Subcutaneous adipose tissue (tissue), 4 donors: ENCODE results near the gene CCN5. TPM values are rescaled to one million over a fixed set of nuclear protein-coding genes. Genes with fewer than 3 reads are reported as not detected.

Experiments used
- CTCF ChIP-seq: fragments of 450-650 bp; IDR thresholded peaks from one replicate; pipeline ENCODE4 v1.5.1; 2016; ENCODE audit warnings: low read depth, mild to moderate bottlenecking, control low read depth, antibody characterized with exemption, moderate library complexity
- total RNA-seq, 4 donors: library from RNA; depleted of rRNA; stranded (reverse); fragments of >200 nt; gene quantifications; one replicate each; pipeline ENCODE4 v1.1.0, GENCODE V29; 2016

CCN5 gene
- total RNA-seq, 4 donors from 2014 or later = 153 to 1,717 (median 223) TPM

GRCh38 chr20:44736170-44737021 is 21.2 kb downstream of the CCN5 start:
- no peak for TF ChIP-seq CTCF

GRCh38 chr20:44737116-44737515 is 21.9 kb downstream of the CCN5 start:
- TF ChIP-seq CTCF = no peak

- no peak for TF ChIP-seq CTCF
These were observed 23.8 kb downstream of the CCN5 start for GRCh38 chr20:44738813-44739477.

GRCh38 chr20:44739942-44740341 is 24.8 kb downstream of the CCN5 start:
- TF ChIP-seq CTCF = no peak

- TF ChIP-seq CTCF = no peak
These were observed 27.3 kb downstream of the CCN5 start for GRCh38 chr20:44742304-44743079.

- no peak for TF ChIP-seq CTCF
These were observed 28.0 kb downstream of the CCN5 start for GRCh38 chr20:44743080-44743701.
